Calu3 (cell line): ENCODE data around the gene GFY. TPM values are rescaled to one million over a fixed set of nuclear protein-coding genes. Genes with fewer than 3 reads are reported as not detected.

Experiments used
- BruUV-seq: library from RNA; stranded (reverse); fragments of 400-500 nt; replicated peaks from 2 replicates; lab custom pipeline; 2021; lab: Mats Ljungman, UMichigan
- CTCF ChIA-PET: fragments of 300-600 bp; sonication (Branson Sonifier 250); formaldehyde crosslinking; loops from one replicate; lab custom pipeline; 2022; ENCODE audit warnings: antibody characterized with exemption; lab: Charles Lee
- DNase-seq: peaks from one replicate; pipeline ENCODE4 v3.0.0; 2022
- H3K27ac Mint-ChIP-seq: one replicate; pipeline ENCODE4 v1.8.0; 2022; ENCODE audit warnings: mixed read lengths; ENCODE audit not compliant: unreplicated experiment
- H3K27me3 Mint-ChIP-seq: one replicate; pipeline ENCODE4 v1.8.0; 2022; ENCODE audit warnings: mixed read lengths; ENCODE audit not compliant: unreplicated experiment
- H3K36me3 Mint-ChIP-seq: one replicate; pipeline ENCODE4 v1.8.0; 2022; ENCODE audit warnings: mild to moderate bottlenecking, moderate library complexity, mixed read lengths; ENCODE audit not compliant: insufficient read depth, unreplicated experiment
- H3K4me1 Mint-ChIP-seq: one replicate; pipeline ENCODE4 v1.8.0; 2022; ENCODE audit warnings: mild to moderate bottlenecking, low read depth, mixed read lengths; ENCODE audit not compliant: unreplicated experiment
- H3K4me3 Mint-ChIP-seq: one replicate; pipeline ENCODE4 v1.8.0; 2022; ENCODE audit warnings: mild to moderate bottlenecking, low read depth, moderate library complexity, mixed read lengths; ENCODE audit not compliant: unreplicated experiment
- H3K9me3 Mint-ChIP-seq: one replicate; pipeline ENCODE4 v1.8.0; 2022; ENCODE audit warnings: low read depth, mixed read lengths; ENCODE audit not compliant: unreplicated experiment
- CTCF ChIP-seq: fragments of 200-600 bp; IDR thresholded peaks from one replicate; pipeline ENCODE4 v1.8.0; 2022; ENCODE audit warnings: antibody characterized with exemption; ENCODE audit not compliant: unreplicated experiment
- intact Hi-C: fragments of 100-400 bp; cut with micrococcal nuclease; formaldehyde crosslinking; loops from one replicate; pipeline ENCODE4 v1.10.0; 2022; ENCODE audit not compliant: unreplicated experiment
- total RNA-seq: library from RNA; stranded (reverse); gene quantifications from 2 replicates; pipeline ENCODE4 v1.2.3, GENCODE V29; 2022

GFY gene
- total RNA-seq, 1 experiment from 2014 or later: not detected

DNA sequence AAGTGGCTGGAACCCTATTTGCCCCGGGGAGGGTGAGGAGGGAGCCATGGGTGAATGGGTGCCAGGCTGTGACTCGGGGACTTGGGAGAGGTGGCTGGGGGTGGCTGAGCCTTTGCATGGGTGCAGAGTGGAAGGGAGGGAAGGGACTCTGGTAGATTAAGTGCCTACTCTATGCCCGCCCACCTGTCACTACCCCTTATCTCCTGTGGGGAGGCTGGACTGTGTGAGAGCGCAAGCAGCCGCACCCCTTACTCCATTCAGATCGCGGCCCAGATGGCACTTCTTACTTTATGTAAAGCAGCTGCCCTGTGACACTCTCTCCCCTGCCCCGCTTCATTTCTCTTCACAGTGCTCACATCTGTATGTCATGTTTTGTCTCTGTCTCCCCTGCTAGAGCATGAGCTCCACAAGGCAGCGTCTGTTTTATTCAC, 34.2 kb upstream of the GFY start:
- Mint-ChIP-seq H3K27me3 (peaks cover 75% of the 10 kb centered on the region), H3K4me1 (peaks cover 9% of the 10 kb centered on the region), H3K4me3 (no peak overlapping the region), H3K9me3 (no peaks in the 10 kb centered on the region), H3K27ac (no peak overlapping the region), H3K36me3 (no peaks in the 10 kb centered on the region)
- intact Hi-C loops: loop anchor here (5.0 kb wide), 2 partner anchors 36 to 181 kb away; partner anchors contain the start of gene GFY
- CTCF ChIA-PET: interaction anchor here (0.6 to 1.5 kb wide), 5 partner anchors 16 to 284 kb away, joined by 3 to 10 read pairs (median 4); no protein-coding TSS in a partner anchor
- TF ChIP-seq CTCF: no peak
- no peak for DNase-seq
- no TSS peak for BruUV-seq

GRCh38 chr19:49391581-49392399, 33.4 kb upstream of the GFY start:
- TF ChIP-seq CTCF: peak; percentile 85
- intact Hi-C loops: loop anchor here (1.0 to 5.0 kb wide), 3 partner anchors 36 to 181 kb away; partner anchors contain the start of gene GFY
- H3K4me1 Mint-ChIP-seq: peaks cover 9% of the 10 kb centered on the region
- no TSS peak for BruUV-seq
- peaks cover 83% of the 10 kb centered on the region for H3K27me3 Mint-ChIP-seq
- H3K27ac Mint-ChIP-seq: no peak overlapping the region
- no peaks in the 10 kb centered on the region for H3K9me3 Mint-ChIP-seq
- H3K4me3 Mint-ChIP-seq: no peak overlapping the region
- peak; percentile 87 for DNase-seq
- no peaks in the 10 kb centered on the region for H3K36me3 Mint-ChIP-seq
- CTCF ChIA-PET: interaction anchor here (0.5 to 1.5 kb wide), 5 partner anchors 8 to 82 kb away, joined by 3 to 10 read pairs (median 3); partner anchors contain the start of gene FLT3LG

- Mint-ChIP-seq H3K4me1 (peaks cover 9% of the 10 kb centered on the region), H3K9me3 (no peaks in the 10 kb centered on the region), H3K36me3 (no peaks in the 10 kb centered on the region), H3K4me3 (no peak overlapping the region), H3K27me3 (peaks cover 92% of the 10 kb centered on the region), H3K27ac (no peak overlapping the region)
- intact Hi-C loops: loop anchor here (5.0 kb wide), 2 partner anchors 33 to 178 kb away; partner anchors contain the start of gene GFY
- no peak for TF ChIP-seq CTCF
- no TSS peak for BruUV-seq
- CTCF ChIA-PET: interaction anchor here (0.5 kb wide), 1 partner anchor 75 kb away, joined by 4 read pairs; no protein-coding TSS in a partner anchor
- no peak for DNase-seq
Observed at GRCh38 chr19:49393881-49394280, 31.3 kb upstream of the GFY start.

GRCh38 chr19:49395581-49396407, 29.4 kb upstream of the GFY start:
- CTCF ChIA-PET: interaction anchor here (0.6 to 0.7 kb wide), 2 partner anchors 150 to 321 kb away, joined by 3 read pairs; no protein-coding TSS in a partner anchor
- H3K9me3 Mint-ChIP-seq: no peaks in the 10 kb centered on the region
- H3K36me3 Mint-ChIP-seq: no peaks in the 10 kb centered on the region
- peaks cover 78% of the 10 kb centered on the region for H3K27me3 Mint-ChIP-seq
- H3K4me3 Mint-ChIP-seq: no peak overlapping the region
- no peak overlapping the region for H3K27ac Mint-ChIP-seq
- intact Hi-C loops: no loop called here
- H3K4me1 Mint-ChIP-seq: peaks cover 9% of the 10 kb centered on the region
- BruUV-seq: no TSS peak
- no peak for DNase-seq
- no peak for TF ChIP-seq CTCF
